GM19463 (cell line): ENCODE data around the gene ANKFY1.
"Not testable (repeated sequence)": the region's sequence is repeated elsewhere in the genome, so short reads cannot be mapped to it uniquely, and the experiment has no call there.

Experiments
- ATAC-seq: cut with Tn5 transposase; IDR thresholded peaks from one replicate; pipeline ENCODE4 v1.9.1; 2021; ENCODE audit warnings: mild to moderate bottlenecking, moderate library complexity; ENCODE audit not compliant: unreplicated experiment

The ANKFY1 gene

DNA sequence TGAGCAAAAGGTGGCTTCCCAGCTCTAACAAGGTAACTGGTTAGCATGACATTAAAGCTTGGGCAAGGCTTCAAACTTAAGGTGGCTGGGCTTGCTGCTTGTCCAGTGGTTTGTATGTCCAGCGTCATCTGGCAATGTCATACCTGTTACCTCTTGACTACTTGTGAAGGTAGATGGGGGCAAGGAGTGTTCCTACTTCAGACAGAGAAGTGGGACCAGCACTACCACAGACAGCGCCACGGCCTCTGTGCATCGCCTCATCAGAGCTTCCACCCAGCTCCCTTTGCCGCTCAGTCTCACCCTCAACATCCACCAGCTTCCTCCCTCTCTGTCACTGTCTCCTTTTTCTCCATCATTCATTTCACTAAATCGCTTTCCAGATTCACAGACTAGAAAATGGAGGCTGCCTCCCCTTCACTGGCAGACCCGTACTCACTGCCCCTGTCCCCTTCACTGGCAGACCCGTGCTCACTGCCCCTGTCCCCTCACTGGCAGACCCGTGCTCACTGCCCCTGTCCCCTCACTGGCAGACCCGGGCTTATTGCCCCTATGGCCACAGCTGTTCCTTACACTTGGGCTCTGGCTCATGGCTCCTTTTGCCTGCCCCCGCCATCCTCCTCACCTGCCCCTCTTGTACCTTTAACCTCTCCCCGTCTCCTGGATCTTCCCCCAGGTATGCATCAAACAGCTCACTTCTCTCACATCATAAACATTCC lies 106.0 kb downstream of the ANKFY1 start:
- ATAC-seq: no peak

DNA sequence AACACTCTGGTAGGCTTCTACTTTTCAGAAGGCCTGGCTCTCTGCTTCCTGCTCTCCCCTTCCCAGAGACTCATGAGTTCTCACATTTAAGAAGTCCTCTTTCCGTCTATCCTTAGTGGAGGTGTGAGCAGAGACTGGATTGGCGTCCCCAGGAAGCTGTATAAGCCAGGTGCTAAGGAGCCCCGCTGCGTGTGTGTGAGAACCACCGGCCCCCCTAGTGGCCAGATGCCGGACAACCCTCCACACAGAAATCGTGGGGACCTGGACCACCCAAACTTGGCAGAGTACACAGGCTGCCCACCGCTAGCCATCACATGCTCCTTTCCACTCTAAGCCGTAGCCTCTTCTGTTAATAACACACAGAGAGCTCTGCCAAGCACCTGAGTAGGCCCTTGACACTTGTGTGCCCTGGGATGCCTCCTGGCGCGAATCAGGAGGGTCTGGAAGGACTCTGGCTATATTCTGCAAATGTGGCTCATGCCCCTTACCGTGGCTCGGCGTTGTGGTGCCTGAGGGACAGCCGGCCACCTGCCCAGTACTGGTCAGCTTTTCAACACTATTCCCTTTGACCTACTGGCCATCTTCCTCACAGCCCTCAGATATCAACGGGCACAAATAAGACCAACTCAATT lies 106.9 kb downstream of the ANKFY1 start:
- no peak for ATAC-seq

DNA sequence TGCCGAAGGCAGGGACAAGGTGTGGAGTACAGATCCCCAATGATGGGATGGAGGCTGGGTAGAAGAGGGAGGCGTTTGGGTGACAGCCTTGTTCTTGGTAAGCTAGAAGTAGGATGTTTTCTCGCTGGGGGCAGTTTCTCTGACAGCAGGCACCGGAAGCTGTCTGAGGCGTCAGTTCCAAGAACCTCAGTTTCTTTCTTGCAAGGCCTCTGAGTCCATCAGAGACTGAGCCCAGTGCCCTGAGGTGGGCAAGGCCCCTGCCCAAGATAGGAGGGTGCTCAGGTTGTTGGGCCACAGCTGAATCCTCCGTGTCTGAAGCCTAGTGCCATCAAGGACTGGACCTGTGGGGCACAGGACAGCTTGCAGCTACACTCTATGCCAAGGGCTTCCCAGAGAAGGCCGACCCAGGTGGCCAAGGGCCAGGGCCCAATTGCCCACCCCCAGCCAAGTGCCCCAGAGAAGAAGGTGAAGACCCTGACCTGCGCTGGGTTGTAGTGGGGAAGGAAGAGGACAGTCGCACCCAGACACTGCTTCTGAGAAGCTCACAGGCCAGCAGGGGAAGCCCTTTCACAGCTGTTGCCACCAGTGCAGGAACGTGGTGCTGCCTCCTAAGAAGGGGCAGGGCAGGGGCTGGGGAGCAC lies 107.7 kb downstream of the ANKFY1 start:
- no peak for ATAC-seq

DNA sequence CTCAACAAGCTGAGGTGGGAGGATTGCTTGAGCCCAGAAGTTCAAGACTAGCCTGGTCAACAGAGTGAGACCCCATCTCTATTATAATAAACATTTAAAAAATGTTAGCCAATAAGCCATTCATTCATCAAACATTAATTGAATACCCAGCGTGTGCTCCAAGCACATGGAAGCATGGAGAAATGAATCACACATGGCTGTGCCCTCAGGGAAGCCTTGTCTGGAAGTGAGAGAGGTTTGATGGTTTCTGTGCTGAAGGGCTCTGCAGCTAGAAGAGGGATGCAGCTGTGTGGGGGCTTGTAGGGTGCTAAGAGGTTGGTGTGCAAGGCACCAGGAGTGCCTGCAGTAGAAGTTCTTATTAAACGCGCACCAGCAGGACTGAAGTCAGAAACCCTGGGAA lies 109.6 kb downstream of the ANKFY1 start:
- ATAC-seq: no peak

DNA sequence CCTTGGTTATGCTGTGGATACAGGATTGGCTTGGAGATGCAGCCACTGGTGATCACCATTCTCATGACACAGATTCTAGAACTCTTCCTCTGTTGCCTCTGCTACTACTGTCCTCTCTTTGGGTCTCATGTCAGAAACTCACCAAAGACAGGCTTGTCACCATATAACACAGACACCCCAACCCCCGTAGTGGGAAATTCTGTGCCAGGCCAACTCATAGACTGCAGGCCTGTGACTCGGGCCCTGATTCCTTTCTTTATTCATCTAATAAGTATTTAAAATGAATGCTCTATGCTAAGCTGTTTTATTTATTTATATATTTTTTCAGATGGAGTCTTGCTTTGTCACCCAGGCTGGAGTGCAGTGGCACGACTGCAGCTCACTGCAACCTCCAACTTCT lies 111.3 kb downstream of the ANKFY1 start:
- ATAC-seq: no peak

DNA sequence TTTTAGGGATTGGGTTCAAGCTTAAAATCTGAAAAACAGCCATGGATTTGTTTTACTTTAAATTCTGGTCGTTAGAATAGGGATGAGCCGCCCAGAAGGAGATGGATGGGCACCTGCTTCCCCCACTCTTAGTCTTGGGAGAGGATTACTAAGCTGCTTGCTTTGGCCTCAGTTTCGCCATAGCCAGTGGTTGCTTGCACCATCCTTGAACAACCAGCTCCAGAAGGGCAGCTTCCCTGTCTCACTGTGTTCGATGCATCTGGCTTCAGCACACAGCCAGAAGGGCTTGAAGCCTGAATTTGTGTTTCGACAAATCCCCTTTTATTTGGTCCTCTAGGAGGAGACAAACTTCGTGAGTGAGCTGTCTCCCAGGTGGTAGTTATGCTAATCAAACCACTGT lies 113.7 kb downstream of the ANKFY1 start:
- no peak for ATAC-seq

DNA sequence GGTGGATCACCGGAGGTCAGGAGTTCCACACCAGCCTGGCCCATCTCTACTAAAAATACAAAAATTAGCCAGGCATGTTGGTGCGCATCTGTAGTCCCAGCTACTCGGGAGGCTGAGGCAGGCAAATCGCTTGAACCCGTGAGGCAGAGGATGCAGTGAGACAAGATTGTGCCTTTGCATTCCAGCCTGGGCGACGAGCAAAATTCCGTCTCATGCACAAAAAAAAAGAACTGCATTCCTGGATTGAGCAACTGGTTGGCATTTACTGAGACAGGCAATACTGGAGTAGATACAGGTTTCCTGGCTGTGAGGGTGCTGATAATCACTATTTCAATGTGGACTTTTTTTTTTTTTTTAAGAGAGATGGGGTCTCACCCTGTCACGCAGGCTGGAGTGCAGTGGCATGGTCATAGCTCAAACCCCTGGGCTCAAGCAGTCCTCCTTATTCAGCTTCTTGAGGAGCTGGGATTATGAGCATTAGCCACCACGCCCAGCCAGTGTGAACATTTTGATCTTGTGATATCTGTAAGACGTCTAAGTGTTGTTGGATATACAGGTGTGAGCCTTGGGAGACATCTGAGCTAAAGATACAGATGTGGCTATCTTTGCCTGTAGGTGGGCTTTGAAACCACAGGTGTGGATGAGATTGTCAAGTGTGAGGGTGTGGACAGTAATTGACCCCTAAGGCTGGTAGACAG lies 115.0 kb downstream of the ANKFY1 start:
- ATAC-seq: no peak

DNA sequence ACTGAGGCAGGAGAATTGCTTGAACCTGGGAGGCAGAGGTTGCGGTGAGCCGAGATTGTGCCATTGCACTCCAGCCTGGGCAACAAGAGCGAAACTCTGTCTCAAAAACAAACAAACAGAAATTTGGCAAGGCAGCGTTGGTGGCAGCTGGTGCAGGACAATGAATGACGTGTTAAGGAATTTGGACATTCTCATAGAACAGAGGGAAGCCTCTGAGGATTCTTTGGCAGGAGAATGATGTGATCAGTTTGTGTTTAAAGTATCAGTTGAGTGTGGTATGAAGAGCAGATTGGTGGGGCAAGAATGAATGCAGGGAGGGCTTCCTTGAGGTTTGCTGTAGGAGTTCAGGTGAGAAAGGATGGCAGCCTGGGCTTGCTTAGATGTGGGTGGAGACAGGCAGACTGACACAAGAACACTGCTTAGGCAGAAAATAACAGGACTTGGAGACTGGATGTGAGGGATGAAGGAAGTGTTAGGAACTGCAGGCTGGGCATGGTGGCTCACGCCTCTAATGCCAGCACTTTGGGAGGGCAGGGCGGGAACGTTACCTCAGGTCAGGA lies 115.9 kb downstream of the ANKFY1 start:
- ATAC-seq: no peak

DNA sequence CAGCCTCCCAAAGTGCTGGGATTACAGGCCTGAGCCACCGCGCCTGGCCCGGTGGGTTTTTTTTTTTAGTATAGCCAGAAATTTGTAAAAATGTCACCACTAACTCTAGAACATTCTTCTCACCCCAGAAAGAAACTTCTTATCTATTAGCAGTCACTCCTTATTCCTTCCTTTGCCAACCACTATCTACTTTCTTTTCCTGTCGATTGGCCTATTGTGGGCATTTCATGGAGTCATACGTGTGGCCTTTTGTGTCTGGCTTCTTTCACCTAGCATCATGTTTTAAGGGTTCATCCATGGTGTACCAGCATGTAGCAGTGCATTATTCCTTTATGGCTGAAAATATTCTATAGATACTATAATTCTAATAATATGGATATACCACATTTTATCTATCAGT lies 117.1 kb downstream of the ANKFY1 start:
- ATAC-seq: no peak

DNA sequence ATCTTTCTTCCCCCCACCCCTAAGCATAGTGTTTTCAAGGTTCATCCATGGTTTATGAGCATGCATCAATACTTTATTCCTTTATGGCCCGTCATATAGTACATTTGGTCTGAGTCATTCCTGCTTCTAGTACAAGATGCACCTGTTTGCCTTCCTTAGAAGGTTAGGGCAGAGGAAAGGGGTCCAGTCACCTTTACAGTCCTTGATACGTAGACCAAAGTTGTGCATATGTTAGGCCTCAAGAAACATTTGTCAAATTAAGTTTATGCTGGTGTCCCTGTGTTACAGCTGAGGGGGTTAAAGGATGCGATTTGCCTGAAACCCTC lies 119.4 kb downstream of the ANKFY1 start:
- no peak for ATAC-seq

DNA sequence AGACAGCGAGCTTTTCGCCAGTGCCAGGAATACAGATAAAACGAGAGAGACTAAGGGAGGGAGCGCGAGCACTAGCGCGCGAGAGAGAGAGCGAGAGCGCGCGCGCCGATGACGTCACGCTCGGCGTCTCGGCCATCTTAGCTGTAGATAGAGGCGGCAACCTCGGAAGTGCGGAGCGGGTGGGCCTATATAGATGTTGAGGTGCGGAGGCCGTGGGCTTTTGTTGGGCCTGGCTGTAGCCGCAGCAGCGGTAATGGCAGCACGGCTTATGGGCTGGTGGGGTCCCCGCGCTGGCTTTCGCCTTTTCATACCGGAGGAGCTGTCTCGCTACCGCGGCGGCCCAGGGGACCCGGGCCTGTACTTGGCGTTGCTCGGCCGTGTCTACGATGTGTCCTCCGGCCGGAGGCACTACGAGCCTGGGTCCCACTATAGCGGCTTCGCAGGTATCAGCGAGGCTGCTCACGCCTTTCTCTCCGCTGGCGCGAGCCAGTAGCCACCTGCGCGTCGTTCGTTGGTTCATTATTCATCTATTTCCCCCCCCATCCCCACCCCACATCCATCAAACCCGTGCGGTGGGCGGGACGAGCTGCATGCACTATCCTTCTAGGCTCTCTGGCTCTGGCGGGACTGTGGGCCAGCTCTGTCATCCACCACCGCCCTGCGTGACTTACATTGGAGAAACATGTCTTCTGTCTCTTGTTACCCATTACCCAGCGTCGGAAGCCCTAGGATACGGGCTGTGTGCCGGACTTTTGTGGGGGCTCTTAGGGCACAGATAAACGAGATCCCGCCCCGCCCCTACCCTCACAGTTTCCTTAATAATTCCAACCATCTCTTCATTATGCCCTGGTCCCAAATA lies 120.0 kb downstream of the ANKFY1 start:
- peak; percentile 47 for ATAC-seq

DNA sequence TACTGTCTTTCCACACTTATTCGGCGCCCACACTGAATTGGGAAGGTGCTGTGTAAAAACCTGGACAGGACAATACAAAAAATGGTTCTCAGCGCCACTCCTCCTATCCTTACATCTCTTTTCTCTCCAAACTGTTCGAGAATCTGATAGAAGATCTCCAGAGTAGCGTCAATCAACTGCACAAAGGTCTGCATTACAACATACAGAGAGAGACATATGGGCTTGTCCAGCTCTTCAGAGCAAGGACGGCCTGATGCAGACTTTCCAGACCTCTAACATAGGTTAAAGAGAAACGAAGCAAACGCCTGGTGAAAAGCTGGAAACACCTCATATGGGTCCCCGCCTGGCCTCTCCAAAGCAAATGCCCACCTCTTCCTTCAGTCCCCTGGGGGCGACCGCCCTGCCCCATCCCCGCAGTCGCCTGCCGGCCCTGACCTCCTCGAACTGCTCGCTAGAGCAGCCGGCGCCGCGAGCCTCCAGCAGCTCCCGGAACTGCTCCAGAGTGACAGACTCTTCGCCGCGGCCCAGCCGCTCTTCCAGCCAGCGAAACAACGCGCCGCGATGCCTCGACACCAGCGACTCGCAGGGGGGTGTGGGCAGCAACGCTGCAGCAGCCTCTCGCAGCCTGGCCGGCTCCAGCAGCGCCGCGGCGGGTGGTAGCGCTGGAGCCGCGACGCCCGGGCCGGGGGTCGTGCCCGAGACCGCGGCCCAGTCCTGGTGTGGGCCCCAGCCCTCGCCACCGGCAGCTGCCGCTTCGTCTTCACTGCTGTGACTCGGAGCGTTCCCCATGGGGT lies 121.5 kb downstream of the ANKFY1 start:
- ATAC-seq: peak; percentile 11

DNA sequence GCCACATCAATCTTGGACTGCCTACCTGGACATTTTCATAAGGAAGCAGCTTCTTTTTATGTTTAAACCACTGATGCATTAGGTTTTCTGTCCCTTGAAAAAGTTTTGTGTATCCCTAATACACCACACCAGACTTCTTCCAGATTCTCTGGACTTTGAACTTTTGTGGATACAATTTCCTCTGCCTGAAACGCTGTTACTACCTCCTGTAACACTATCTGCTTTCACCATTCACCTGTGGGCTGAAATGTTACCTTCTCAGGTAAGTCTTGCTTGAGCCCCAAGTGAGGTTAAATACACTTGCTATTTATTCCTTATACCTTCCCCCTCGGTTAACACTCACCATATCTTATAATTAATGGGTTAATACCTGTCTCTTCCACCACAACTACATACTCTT lies 123.7 kb downstream of the ANKFY1 start:
- ATAC-seq: no peak

DNA sequence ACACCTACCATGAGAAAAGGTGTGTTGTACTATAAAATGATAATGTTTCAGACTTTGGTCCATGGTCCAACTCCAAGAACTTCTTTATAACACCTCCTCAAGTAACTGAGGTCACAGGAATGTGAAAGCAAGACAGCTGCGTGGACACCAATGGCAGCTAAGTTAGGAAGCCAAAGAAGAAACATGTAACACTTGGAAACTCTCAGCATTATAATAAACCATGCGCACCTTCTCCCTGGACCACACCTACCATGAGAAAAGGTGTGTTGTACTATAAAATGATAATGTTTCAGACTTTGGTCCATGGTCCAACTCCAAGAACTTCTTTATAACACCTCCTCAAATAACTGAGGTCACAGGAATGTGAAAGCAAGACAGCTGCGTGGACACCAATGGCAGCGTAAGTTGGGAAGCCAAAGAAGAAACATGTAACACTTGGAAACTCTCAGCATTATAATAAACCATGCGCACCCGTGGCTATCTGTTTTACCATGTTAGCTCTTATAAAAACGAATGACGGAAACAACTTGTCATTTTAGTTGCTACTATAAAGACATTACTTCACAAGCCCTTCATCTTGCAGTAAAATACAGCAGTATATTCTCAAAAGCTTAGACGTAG lies 124.8 kb downstream of the ANKFY1 start:
- ATAC-seq: not testable (repeated sequence)

DNA sequence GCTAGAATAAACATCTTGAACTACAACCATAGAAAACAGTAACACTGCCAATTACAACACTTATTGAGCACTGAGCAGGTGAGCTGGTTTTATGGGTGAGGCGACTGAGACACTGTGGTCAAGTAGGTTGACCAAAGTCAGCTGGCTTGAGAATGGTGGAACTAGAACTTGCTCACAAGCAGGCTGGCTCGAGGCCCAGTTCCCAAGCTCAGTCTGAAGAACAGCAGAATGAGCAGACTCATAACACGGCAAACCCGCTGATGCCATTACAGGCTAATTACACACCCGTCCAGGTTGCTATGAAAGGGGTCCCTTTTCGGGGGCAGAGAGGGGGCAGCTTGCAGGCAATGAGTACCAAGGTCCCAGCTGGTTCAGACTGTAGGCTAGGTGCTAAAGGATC lies 127.4 kb downstream of the ANKFY1 start:
- ATAC-seq: no peak

DNA sequence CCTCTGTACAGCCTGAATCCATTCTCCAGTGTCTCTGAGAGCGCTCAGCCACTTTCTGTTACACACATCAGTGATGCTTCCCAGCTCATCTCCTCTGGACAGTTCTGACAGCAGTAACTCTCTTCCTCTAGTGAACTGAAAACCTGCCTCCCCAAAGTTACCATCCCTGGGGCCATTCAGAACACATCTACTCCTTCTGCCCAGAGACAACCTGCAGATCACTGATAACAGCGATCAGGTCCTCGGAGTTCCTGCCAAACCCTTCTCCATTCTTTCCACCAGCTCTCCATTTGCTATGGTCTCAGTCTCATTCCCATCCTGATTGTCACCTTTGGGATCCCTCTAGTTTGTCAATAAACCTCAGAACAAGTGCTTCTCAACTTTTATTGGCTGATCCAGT lies 128.3 kb downstream of the ANKFY1 start:
- no peak for ATAC-seq

DNA sequence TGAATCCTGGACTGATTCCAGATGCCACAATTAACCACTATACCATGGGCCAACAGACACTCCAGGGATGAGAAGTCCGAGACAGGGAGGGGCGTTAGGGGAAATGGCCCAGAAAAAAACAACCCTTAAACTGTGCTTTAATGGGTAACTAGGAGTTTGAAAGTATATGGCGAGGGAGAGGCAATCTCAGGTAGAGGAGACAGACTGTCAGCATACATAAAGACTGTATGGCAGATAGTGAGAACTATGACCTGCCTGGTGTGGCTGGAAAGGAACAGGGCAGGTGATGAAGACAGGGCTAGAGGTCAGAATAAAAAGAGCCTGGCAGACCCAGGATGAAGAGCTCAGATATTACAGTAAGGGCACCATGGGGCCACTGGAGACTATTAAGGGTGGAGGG lies 129.1 kb downstream of the ANKFY1 start:
- ATAC-seq: no peak

DNA sequence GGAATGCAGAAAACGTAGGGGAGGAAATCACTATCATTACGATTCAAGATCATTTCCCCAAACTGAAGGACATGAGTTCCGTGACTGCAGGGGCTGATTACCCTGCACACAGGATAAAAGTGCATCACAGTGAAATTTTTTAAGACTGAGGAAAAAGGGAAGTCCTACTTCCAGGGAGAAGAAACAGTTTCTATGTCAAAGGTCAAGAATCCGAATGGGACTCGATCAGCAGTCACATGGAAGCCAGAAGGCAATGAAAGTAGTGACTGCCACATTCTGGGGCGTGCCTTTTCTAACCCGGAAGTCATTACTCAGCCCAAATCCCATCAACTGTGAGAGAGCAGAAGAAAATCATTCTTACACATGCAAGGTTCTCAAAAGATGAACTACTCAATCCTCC lies 133.1 kb downstream of the ANKFY1 start:
- ATAC-seq: no peak

DNA sequence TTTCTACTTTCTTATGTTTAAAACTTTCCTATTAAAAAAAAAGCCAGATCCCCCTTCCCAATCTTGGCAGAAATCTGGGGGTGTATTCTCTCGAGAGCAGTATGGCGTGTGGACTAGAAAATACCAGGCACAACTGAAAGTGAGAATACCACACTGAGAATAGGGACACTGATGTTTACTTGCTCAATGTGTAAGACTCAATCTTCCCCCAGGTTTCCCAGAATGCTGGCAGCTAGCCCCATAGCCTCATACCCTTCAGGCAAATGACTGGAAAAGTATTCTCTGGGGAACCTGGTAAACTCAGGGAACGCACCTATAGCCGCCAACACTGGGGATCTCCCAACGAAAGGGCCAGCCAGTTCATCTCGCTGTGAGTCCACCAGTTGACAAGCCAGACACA lies 136.2 kb downstream of the ANKFY1 start:
- ATAC-seq: no peak
